OCI-M2 (cell line): ENCODE results near the gene ABCA13.
"Not testable (repeated sequence)": the region's sequence is repeated elsewhere in the genome, so short reads cannot be mapped to it uniquely, and the experiment has no call there.

Source experiments
- DNase-seq: peaks from one replicate; lab custom pipeline; 2025; ENCODE audit not compliant: unreplicated experiment; lab: John Stamatoyannopoulos, UW

Gene ABCA13

DNA sequence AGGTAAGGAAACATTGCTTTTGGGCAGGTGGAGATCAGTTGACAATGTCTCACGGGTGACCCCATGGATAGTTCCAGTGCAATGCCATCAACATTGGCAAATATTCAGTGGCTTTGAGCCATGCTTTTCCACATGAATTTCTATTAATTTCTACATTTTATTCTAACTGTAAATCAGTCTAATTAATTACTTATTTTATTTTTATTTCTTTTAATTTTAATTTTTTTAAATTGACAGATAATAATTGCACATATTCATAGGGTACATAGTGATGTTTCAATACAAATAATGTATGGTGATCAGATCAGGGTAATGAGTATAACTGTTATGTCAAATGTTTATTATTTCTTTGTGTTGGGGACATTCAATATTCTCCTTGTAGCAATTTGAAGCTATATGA is 3.8 kb downstream of the ABCA13 start:
- no peak for DNase-seq

DNA sequence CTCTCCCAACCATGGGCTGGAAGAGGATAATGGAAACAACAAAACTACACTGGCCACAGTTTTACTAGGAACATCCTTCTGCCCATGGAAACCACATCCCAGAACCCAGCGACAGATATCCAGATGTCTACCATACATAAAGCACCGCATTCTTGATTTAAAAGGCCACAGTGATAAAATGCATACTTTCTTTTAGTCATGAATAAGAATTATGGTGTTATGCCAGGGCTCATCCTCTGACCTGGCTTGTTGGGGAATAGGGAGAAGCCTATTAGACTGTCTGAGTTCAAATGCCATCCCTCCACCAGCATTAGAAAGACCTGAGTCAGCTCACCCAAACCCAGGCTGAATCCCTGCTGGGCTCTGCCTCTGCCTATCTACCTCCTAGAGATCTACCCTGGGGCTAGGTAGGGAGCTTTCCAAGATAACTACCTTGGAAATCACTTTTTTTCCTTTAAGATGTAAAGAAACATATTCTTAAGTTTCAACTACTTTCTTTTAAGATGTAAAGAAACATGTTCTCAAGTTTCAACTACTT is 5.2 kb downstream of the ABCA13 start:
- no peak for DNase-seq

DNA sequence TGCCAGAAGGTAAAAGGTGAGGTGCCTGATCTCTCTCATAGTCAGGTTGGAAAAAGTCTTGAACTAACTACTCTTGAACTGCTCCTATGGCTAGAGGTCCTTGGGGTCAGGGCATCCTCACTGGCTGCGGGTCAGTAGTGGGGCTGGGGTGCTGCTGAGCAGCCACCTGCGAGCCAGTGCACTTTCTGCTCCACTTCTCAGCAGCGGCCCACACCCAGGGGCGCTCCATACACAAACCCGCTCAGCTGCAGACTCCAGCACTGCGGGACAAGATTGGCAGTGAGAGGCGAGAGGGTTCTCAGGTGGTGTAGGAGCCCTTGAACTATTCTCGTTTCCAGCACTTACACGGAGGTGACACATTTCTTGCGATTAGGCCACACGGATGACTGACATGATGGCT is 6.0 kb downstream of the ABCA13 start:
- DNase-seq = no peak

DNA sequence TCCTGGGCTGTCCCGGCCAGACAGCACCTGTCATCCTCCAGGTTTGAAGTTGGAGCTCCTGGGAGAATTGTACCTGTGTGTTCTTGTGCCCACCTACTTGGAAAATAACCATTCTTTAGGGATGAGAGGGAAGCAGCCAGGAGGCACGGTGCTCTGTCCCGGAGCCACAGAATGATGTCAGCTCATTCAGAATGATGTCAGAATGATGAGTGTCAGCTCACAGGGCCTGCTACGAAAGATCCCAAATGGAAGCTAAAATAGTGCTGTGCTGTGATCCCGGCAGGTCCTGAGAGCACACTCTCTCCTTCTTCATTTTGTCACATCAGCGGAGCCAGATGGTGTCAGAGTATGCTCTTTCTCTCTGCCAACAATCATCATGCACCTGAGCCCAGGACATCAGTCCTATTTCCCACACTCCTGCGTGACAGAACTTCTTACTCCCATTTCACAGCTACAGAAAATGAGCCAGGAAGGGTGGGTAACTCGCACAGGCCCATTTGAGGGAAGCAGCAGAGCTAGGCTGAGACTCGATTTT is 8.3 kb downstream of the ABCA13 start:
- no peak for DNase-seq

DNA sequence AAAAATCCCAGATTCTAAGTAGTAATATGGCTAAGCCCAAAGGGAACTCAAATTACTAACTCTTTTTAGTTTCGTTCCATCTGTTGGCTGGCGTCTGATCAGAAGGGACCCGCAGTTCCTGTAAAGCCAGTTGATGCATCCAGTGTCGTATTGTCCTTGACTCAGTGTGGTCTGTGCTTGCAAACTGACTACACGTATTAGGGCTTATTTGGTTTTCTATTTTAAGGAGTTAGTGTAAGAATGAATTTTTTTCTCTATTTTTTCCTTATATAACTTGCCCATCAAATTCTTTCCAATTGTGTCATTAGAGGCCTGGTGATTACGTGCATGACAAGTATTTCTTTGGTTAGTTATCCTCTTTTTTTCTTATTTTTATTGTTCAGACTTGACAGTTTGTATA is 9.7 kb downstream of the ABCA13 start:
- DNase-seq = no peak

DNA sequence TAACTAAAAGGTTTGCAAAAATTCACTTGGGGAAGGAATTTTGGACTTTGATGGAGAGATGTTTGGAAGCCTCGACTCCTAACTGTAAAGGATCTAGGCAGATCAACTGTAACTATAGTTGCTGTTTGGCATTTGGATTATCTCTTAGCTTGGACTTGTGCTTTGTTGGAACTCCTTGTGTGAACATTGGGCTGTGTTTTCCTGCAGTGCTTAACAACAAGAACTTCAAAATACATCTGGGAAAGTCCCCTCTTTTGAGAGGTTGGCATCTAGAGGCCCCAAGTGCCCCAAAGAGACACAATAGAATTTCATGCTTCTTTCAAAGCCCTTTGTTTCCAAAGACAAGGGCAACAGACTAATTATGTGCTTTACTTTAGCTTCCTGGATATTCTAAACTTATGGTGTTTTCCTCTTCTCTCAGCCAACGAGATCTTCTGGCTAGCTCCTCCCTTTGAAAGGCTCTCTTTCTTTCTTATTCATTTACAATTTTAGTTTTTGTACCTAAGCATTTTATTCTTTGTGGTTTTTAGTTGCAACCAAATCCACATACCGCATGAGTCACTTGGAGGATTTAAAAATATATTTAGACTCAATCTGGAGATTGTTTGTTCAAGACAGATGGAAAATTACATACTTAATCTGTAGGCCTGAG is 11.6 kb downstream of the ABCA13 start:
- DNase-seq = no peak

DNA sequence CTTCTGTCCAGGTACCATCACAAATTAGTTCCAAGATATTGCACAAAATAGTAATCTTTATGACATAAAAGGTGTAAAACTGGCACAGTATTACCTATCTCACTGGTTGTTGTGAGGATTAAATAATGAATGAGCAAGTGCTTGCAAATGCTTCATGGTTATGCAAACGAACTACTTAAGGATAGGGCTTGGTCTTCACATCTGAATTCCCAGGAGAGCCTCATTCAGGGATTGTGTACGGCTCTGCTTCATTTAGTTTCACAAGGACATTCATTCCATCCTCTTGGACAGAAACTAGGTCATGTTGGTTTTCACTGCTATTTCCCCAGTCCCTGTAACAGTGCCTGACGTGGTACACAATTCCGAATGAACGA is 12.1 kb downstream of the ABCA13 start:
- DNase-seq = no peak

DNA sequence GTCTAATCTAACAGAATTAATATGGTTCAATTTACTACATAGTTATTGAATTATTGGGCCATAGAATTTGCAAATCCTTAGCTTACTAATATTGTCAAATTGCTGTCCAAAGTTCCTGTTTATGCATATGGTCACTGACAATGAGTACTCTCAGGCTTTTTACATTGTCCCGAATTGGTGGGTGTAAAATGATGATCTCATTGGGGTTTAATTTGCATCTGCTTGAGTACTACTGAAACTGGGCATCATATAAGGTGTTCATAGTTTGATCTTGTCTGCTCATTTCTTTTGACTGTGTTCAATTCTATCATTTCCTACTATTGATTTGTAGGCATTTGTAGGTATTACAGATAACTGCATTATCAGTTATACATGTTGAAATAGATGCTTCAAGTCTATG is 12.7 kb downstream of the ABCA13 start:
- DNase-seq = no peak

DNA sequence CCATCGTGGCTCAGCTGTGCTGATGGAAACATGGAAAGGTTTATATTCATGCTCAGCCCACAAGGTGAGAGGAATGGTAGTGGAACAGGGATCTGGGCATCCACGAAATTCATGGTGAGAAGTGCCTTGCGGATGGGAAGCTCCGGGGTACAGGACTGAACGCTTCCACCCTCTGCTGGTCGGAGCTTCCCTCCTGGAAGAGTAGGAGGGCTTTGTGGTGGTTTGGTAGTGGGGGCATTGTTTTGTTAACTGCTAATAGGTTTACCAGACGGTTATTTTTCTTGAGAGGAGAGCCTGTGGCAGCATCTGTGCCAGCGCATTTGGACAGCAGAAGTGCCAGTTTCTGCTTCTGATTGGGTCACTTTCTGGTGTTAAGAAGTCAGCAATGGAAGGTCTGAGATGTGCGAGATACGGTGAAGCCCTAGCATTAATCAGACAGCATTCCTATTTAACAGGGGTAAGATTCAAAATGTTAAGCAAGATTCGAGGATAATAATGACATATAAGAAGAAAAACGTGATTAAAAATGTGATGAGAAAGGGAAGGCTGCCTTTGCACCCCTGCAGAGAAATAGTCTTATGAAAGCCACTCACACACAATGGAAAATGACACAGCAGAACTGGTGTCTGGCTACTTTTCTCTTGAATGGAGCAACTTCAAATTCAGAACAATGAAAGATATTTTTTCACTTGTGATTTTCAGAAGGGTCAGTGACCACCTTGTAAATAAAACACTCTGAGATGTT is 17.7 kb downstream of the ABCA13 start:
- no peak for DNase-seq

DNA sequence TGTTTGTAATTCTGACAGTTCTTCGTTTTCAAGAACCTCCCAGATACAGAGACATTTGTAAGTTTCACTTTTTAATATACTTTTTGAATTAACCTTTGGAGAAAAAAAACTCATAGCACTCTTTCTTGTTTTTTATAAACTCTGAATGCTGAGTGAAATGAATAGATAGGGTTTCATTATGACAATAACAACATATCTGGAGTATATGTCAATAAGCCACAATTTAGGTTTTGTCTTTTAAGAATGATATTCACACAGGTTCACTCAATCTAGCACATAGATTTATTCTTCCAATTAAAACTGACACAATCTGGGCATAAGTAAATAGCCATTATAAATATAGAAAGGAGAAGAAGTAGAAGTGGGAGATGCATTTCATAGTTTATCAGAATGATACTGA is 21.7 kb downstream of the ABCA13 start:
- no peak for DNase-seq

DNA sequence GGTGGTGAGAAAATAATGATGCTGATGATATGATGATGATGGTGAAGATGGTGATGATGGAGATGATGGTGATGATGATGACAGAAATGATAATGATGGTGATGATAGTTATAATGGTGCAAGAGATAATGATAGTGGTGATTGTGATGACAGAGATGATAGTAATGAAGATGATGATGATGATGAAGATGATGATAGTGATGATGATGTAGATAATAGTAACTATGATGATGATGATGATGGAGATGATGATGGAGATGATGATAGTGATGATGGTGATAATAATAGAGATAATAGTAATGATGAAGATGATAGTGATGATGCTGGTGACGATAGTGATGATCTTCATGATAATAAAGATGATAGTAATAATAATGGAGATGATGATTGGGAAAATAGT is 22.2 kb downstream of the ABCA13 start:
- DNase-seq = no peak

DNA sequence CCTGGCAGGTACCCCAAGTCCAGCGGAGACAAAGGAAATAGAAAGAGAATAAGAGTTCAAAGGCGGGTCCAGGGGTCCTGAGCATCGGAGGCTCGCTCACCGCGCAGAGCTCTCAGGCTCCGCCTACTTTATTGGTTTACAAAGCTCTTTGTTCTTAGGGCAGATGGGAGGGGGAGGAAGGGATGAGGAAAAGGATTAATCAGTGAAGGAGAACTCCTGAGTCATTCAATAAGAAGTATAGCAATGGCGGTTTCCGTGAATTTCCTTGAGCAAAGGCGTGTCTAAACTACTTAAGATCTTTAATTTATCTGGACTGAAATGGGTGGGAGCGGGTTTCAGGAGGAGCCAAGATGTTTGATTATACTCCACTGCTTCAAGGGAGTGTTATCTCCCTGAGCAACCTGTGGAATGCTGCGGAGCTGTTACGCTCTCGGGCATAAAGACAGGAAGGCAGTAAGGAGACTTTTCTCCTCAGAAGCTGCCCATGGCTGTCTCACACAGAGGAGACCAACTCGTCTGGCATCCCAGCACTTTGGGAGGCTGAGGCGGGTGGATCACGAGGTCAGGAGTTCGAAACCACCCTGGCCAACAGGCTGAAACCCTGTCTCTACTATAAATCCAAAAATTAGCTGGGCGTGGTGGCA is 29.8 kb downstream of the ABCA13 start:
- DNase-seq = not testable (repeated sequence)

DNA sequence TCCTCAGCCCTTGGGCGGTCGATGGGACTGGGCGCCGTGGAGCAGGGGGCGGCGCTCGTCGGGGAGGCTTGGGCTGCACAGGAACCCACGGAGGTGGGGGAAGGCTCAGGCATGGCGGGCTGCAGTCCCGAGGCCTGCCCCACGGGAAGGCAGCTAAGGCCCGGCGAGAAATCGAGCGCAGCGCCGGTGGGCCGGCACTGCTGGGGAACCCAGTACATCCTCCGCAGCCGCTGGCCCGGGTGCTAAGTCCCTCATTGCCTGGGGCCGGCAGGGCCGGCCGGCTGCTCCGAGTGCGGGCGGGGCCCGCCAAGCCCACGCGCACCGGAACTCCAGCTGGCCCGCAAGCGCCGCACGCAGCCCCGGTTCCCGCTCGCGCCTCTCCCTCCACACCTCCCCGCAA is 31.7 kb downstream of the ABCA13 start:
- not testable (repeated sequence) for DNase-seq

DNA sequence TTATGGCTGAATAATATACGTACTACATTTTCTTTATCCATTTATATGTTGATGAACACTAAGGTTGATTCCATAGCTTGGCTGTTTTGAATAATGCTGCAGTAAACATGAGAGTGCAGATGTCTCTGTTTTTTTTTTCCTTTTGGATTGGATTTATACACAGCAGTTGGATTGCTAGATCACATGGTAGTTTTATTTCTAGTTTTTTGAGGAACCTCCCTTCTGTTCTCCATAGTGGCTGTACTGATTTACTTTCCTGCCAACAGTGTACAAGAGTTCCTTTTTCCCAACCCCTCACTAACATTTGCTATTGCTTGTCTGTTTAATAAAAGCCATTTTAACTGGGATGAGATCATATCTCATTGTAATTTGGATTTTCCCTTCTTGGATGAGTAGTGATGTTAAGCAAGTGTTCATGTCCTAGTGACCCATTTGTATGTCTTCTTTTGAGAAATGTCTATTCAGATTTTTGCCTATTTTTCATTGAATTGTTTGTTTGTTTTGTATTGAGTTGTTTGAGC is 36.0 kb downstream of the ABCA13 start:
- DNase-seq = no peak

DNA sequence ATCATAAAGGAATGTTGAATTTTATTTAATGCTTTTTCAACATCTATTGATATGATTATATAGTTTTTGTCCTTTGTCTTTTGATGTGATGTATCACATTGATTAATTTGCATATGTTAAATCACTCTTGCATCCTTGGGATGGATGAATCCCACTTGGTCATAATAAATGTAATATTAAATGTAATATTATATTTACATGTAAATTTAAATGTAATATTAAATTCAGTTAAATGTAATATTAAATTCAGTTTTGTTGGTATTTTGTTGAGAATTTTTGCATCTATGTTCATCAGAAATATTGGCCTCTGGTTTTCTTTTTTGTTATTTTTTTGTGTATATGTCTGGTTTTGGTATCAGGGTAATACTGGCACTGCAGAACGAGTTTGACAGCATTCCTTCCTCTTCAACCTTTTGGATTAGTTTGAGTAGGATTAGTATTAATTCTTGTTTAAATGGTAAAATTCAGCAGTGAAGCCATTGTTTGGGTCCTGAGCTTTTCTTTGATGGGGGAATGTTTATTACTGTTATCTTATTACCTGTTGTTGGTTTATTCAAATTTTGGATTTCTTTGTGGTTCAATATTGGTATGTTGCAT is 37.8 kb downstream of the ABCA13 start:
- DNase-seq = no peak

DNA sequence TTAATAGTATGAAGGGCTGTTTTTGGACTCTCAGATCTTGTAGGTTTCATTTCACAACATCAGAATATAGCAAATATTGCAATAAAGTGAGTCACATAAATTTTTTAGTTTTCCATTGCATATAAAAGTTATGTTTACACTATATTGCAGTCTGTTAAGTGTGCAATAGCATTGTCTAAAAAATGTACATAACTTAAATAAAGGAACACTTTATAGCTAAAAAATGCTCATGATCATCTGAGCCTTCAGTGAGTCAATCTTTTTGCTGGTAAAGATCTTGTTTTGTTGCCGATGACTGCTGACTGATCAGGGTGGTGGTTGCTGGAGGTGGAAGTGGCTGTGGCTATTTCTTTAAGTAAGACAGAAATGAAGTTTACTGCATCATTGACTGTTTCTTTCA is 42.0 kb downstream of the ABCA13 start:
- DNase-seq = no peak

DNA sequence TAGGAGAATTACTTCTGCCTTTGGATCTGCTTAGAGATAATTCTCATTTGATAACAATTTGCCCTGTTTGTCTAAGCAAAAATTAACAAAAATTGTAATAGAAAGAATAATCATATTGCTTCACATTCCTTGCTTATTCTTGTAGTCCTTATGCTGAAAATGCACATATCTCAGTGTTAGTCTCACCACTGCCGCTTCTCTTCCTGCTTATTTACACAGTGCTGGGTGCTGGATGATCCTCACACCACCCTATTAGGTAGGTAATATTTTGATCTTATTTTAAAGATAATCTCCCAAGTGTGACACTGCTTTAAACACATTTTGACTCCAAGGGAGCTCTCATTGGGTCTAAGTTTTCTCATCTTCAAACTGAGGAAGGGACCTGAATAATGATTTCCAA is 46.0 kb downstream of the ABCA13 start:
- DNase-seq = no peak

DNA sequence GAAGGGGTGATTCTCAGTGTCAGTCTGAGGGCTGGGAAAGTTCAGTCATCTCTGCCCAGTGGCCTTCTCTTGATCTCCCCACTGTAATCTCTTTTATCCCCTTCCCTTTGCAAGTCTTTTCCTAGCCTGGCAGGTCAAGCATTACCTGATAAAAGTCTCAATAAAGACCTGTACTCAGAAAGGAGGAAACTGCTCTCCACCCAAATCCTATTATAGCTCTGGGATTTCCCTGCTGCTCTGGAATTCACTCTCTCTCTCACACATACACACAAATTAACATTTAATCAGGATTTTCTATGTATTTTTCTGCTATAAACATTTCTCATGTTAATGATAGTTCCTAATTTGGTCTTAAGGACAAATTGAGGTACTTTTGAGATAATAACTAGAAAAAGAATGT is 46.5 kb downstream of the ABCA13 start:
- no peak for DNase-seq

DNA sequence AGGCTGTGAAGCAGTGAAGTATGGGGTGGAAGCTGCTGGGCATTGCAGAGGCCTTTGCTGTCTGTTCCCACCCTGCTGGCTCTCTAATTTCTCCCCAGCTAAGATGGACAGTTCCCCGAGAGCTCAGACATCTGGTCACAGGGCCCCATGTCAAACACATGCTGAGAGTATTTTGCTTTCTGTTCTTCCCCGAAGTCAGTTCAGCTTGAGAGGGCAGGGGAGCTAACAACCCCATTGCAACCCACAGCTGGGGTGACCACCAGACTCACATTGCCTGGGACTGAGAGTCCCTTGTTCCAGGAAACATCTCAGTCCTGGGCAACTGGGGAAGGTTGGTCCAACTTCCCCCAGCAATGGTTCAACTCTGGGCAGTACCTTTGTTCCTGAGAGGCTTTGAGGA is 52.8 kb downstream of the ABCA13 start:
- DNase-seq = no peak

DNA sequence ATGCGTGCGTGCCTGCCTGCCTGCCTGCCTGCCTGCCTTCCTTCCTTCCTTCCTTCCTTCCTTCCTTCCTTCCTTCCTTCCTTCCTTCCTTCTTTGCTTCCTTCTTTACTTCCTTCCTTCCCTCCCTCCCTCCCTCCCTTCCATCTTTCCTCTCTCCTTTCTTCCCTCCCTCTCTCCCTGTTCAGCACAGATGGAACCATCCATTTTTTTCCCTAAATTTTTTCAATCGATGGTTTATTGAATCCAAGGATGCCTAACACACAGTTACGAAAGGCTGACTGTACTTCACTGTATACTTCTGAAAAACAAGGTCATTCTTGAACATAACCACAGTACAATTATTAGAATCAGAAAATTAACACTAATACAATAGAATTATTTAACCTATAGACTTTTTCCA is 53.8 kb downstream of the ABCA13 start:
- DNase-seq = no peak

DNA sequence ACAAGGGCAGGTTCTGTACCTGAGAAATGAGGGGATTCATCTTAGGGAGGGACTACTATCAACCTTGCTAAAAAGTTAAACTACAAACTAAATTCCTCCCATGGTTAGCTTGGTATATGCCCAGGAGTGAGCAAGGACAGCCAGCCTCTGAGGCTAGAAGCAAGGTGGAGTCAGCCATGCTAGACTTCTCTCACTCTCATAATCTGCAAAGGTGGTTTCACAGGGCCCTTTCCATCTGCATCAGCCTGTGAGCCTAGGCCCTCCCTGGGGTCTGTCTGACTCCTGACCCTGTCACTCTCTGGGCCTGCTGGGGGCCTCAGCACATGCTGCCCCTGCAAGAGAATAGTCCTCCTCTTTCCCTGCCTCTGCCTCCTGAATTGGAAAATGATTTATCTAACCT is 66.1 kb downstream of the ABCA13 start:
- DNase-seq = no peak
